ENCODE data around the gene VIM. TPM values are rescaled to one million over a fixed set of nuclear protein-coding genes. Genes with fewer than 3 reads are reported as not detected.

The VIM gene
- total and polyA plus RNA-seq, 2 donors (not counting 1 experiment from before 2014, with no cell fraction given) = 343 to 375 TPM

- H3K4me3 Mint-ChIP-seq = peak overlapping the region; percentile 99
- Histone ChIP-seq H3K27me3 (replicated peaks in 1 of 4; ENCODE audit: control extremely low read depth in 1 of 4, control insufficient read depth in 3 of 4, insufficient read depth in 4 of 4, low read length in 3 of 4) (no peaks in the 10 kb centered on the region), H3K4me1 (ENCODE audit: control insufficient read depth in 2 of 2, insufficient read depth in 2 of 2, low read length in 2 of 2) (peaks cover 26 to 27% of the 10 kb centered on the region in 2 donors), H3K27ac (ENCODE audit: low read length in 2 of 2) (peak overlapping the region in 1 of 2 donors; percentile 97), H3K36me3 (replicated peaks in 1 of 2; ENCODE audit: control extremely low read depth in 1 of 2, control insufficient read depth in 1 of 2, extremely low read depth in 1 of 2, insufficient read depth in 2 of 2, low read length in 1 of 2) (peaks cover 7 to 12% of the 10 kb centered on the region in 2 experiments), H2AFZ (ENCODE audit: insufficient read depth, low read depth, low read length, poor library complexity, severe bottlenecking) (peak overlapping the region; percentile 80), H3K79me2 (ENCODE audit: control insufficient read depth, insufficient read depth, low read length) (peaks cover 43% of the 10 kb centered on the region), H3K4me3 (ENCODE audit: control extremely low read depth in 1 of 5, extremely low read depth in 1 of 5, insufficient read depth in 1 of 5, low read depth in 2 of 5, low read length in 4 of 5) (peak overlapping the region in 2 of 5 experiments; percentile 82 to 89), H3K9me3 (ENCODE audit: control extremely low read depth in 1 of 3, control insufficient read depth in 2 of 3, insufficient read depth in 1 of 3, low read length in 2 of 3) (no peaks in the 10 kb centered on the region), H3K4me2 (replicated peaks; ENCODE audit: low read depth, low read length, poor library complexity, severe bottlenecking) (peak overlapping the region; percentile 81), H4K20me1 (ENCODE audit: control insufficient read depth, insufficient read depth, low read length, poor library complexity, severe bottlenecking) (peaks cover 36% of the 10 kb centered on the region), H3K9ac (ENCODE audit: low read length) (peak overlapping the region; percentile 90)
- peak overlapping the region; percentile 100 for H3K27ac Mint-ChIP-seq
- peaks cover 36% of the 10 kb centered on the region for H3K4me1 Mint-ChIP-seq
- WGBS (ENCODE audit: insufficient coverage) = 81% methylated on average over 8 of the region's 8 CpGs
- ATAC-seq (ENCODE audit: low read depth) (no peak), DNase-seq (no peak)
- CTCF ChIA-PET = interaction anchor here (1.0 to 7.0 kb wide), 3 partner anchors 8 to 26 kb away, joined by 3 to 94 read pairs (median 3); partner anchors contain the start of gene TRDMT1
- no peaks in the 10 kb centered on the region for H3K27me3 Mint-ChIP-seq
- POLR2A ChIA-PET = interaction anchor here (1.0 to 4.8 kb wide), 2 partner anchors 26 to 202 kb away, joined by 3 to 91 read pairs; partner anchors contain the start of gene TRDMT1
- TF ChIP-seq CTCF (IDR thresholded peaks at IDR 0.05) (no peak), EZH2 (IDR thresholded peaks at IDR 0.05; ENCODE audit: borderline replicate concordance, insufficient read depth, low read depth, low read length, poor library complexity, severe bottlenecking) (no peak)
- H3K9me3 Mint-ChIP-seq (ENCODE audit: insufficient read depth) = no peaks in the 10 kb centered on the region
- intact Hi-C loops (cut with micrococcal nuclease) = loop anchor here (5.0 kb wide), 1 partner anchor 415 kb away; the partner anchor contains the start of gene STAM
Measured at GRCh38 chr10:17226891-17227303, 1.1 kb upstream of the VIM start.
